ENCODE measurements around the gene EFNA1. TPM values are rescaled to one million over a fixed set of nuclear protein-coding genes. Genes with fewer than 3 reads are reported as not detected.

The EFNA1 gene
- polyA plus RNA-seq, 1 of the 3 experiments (the other 2 are of a cell fraction): 14.4 TPM

- TF ChIP-seq, protein P1, sequence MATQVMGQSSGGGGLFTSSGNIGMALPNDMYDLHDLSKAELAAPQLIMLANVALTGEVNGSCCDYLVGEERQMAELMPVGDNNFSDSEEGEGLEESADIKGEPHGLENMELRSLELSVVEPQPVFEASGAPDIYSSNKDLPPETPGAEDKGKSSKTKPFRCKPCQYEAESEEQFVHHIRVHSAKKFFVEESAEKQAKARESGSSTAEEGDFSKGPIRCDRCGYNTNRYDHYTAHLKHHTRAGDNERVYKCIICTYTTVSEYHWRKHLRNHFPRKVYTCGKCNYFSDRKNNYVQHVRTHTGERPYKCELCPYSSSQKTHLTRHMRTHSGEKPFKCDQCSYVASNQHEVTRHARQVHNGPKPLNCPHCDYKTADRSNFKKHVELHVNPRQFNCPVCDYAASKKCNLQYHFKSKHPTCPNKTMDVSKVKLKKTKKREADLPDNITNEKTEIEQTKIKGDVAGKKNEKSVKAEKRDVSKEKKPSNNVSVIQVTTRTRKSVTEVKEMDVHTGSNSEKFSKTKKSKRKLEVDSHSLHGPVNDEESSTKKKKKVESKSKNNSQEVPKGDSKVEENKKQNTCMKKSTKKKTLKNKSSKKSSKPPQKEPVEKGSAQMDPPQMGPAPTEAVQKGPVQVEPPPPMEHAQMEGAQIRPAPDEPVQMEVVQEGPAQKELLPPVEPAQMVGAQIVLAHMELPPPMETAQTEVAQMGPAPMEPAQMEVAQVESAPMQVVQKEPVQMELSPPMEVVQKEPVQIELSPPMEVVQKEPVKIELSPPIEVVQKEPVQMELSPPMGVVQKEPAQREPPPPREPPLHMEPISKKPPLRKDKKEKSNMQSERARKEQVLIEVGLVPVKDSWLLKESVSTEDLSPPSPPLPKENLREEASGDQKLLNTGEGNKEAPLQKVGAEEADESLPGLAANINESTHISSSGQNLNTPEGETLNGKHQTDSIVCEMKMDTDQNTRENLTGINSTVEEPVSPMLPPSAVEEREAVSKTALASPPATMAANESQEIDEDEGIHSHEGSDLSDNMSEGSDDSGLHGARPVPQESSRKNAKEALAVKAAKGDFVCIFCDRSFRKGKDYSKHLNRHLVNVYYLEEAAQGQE (IDR thresholded peaks at IDR 0.05; ENCODE audit: low read depth, low read length): no peak
- no peak for TF ChIP-seq GABPA (IDR thresholded peaks at IDR 0.05; ENCODE audit: low read depth)
- no peak for TF ChIP-seq RXRA (IDR thresholded peaks at IDR 0.05; ENCODE audit: borderline replicate concordance, low read depth)
- no peak for TF ChIP-seq RFX5 (IDR thresholded peaks at IDR 0.05; ENCODE audit: low read length)
- no peak for TF ChIP-seq SIN3A (IDR thresholded peaks at IDR 0.05; ENCODE audit: borderline replicate concordance, low read depth, low read length)
- TF ChIP-seq EZH2phosphoT487 (IDR thresholded peaks at IDR 0.05; ENCODE audit: borderline replicate concordance, low read depth): no peak
- no peak for TF ChIP-seq IRF3 (IDR thresholded peaks at IDR 0.05; ENCODE audit: low read depth, low read length)
- no peak for TF ChIP-seq TEAD4 (IDR thresholded peaks at IDR 0.05; ENCODE audit: borderline replicate concordance, insufficient read depth)
- TF ChIP-seq YY1 (IDR thresholded peaks at IDR 0.05; ENCODE audit: low read depth): no peak
- TF ChIP-seq RCOR1 (IDR thresholded peaks at IDR 0.05; ENCODE audit: low read length): no peak
- TF ChIP-seq GATA2 (CRISPR knock-in tag; IDR thresholded peaks at IDR 0.05): no peak
Measured at GRCh38 chr1:155110381-155110780, 17.3 kb upstream of the EFNA1 start (continued).

GRCh38 chr1:155110826-155111225, 16.9 kb upstream of the EFNA1 start:
- ChIA-PET POLR2A (no interaction called here), CTCF (interaction anchor here (1.0 to 7.0 kb wide), 3 partner anchors 19 to 83 kb away, joined by 4 to 30 read pairs (median 4); no protein-coding TSS in a partner anchor)
- no peaks in the 10 kb centered on the region for H3K79me2 ChIP-seq (ENCODE audit: insufficient read depth)
- H3K27me3 ChIP-seq (ENCODE audit: insufficient read depth): no peaks in the 10 kb centered on the region; the same call in 1 of the 2 replicates
- no peaks in the 10 kb centered on the region for H3K36me3 ChIP-seq (replicated peaks in 1 of 2; ENCODE audit: control insufficient read depth in 1 of 2, insufficient read depth in 2 of 2, low read length in 1 of 2)
- H4K20me1 ChIP-seq (ENCODE audit: insufficient read depth): no peaks in the 10 kb centered on the region
- H2AFZ ChIP-seq (ENCODE audit: low read depth): no peak overlapping the region
- H3K4me3 ChIP-seq (ENCODE audit: low read depth in 2 of 2, low read length in 1 of 2): no peak overlapping the region
- no peaks in the 10 kb centered on the region for H3K9me2 ChIP-seq
- H3K4me2 ChIP-seq: no peak overlapping the region
- no peak for DNase-seq
- no peaks in the 10 kb centered on the region for H3K9me3 ChIP-seq
- H3K4me1 ChIP-seq (ENCODE audit: control insufficient read depth in 1 of 2, insufficient read depth in 2 of 2, low read depth in 1 of 2, low read length in 1 of 2): no peaks in the 10 kb centered on the region
- H3F3A ChIP-seq (replicated peaks; ENCODE audit: insufficient read depth): no peaks in the 10 kb centered on the region
- 68% methylated on average over 8 of the region's 8 CpGs for WGBS (ENCODE audit: low lambda C conversion rate)
- no peak for TF ChIP-seq JUND (IDR thresholded peaks at IDR 0.05)
- TF ChIP-seq SIN3A (IDR thresholded peaks at IDR 0.05; ENCODE audit: borderline replicate concordance, low read depth, low read length): no peak
- TF ChIP-seq, protein P1 (IDR thresholded peaks at IDR 0.05; ENCODE audit: low read depth, low read length): no peak
- no peak for TF ChIP-seq NRF1 (IDR thresholded peaks at IDR 0.05; ENCODE audit: low read depth, low read length)
- no peak overlapping the region for H3K9ac ChIP-seq
- no peak overlapping the region for H3K27ac ChIP-seq (ENCODE audit: low read depth in 2 of 2, low read length in 1 of 2)

Data from SK-N-SH (cell line).